Measurements from ENCODE around the gene LARGE1. TPM values are rescaled to one million over a fixed set of nuclear protein-coding genes. Genes with fewer than 3 reads are reported as not detected.

The LARGE1 gene
- total RNA-seq, 1 donor from 2014 or later, result 29.5 TPM

- DNase-seq (ENCODE audit: extremely low spot score in 2 of 2), result no peak
- H3K36me3 ChIP-seq, result peaks cover 0 to 6% of the 10 kb centered on the region in 2 donors
- intact Hi-C loops (cut with DNase I), result loop anchor here (10.0 kb wide), 1 partner anchor 115 kb away; no protein-coding TSS in a partner anchor
- no peak overlapping the region for H3K27ac ChIP-seq
- H3K9me3 ChIP-seq, result no peaks in the 10 kb centered on the region
- no peaks in the 10 kb centered on the region for H3K27me3 ChIP-seq
- TF ChIP-seq POLR2AphosphoS5 (IDR thresholded peaks at IDR 0.05; ENCODE audit: insufficient read depth in 1 of 2, low read depth in 1 of 2) (no peak), CTCF (IDR thresholded peaks at IDR 0.05) (no peak), POLR2A (IDR thresholded peaks at IDR 0.05) (no peak)
- no peaks in the 10 kb centered on the region for H3K4me1 ChIP-seq
- H3K4me3 ChIP-seq, result no peak overlapping the region
Measured at GRCh38 chr22:33650244-33650643, 270.0 kb downstream of the LARGE1 start.

- Histone ChIP-seq H3K36me3 (peaks cover 0 to 6% of the 10 kb centered on the region in 2 donors), H3K4me3 (no peak overlapping the region), H3K27ac (no peak overlapping the region), H3K27me3 (no peaks in the 10 kb centered on the region), H3K4me1 (no peaks in the 10 kb centered on the region), H3K9me3 (no peaks in the 10 kb centered on the region)
- DNase-seq (ENCODE audit: extremely low spot score in 2 of 2), result no peak
- intact Hi-C loops (cut with DNase I), result no loop called here
- TF ChIP-seq CTCF (IDR thresholded peaks at IDR 0.05), result no peak
- TF ChIP-seq POLR2AphosphoS5 (IDR thresholded peaks at IDR 0.05; ENCODE audit: insufficient read depth in 1 of 2, low read depth in 1 of 2), result no peak
- TF ChIP-seq POLR2A (IDR thresholded peaks at IDR 0.05), result no peak
Measured at GRCh38 chr22:33648478-33648877, 271.8 kb downstream of the LARGE1 start.

- Histone ChIP-seq H3K36me3 (no peaks in the 10 kb centered on the region), H3K9me3 (no peaks in the 10 kb centered on the region), H3K4me1 (no peaks in the 10 kb centered on the region), H3K27me3 (no peaks in the 10 kb centered on the region), H3K27ac (no peak overlapping the region), H3K4me3 (no peak overlapping the region)
- intact Hi-C loops (cut with DNase I), result no loop called here
- DNase-seq (ENCODE audit: extremely low spot score in 2 of 2), result no peak
- no peak for TF ChIP-seq POLR2AphosphoS5 (IDR thresholded peaks at IDR 0.05; ENCODE audit: insufficient read depth in 1 of 2, low read depth in 1 of 2)
- no peak for TF ChIP-seq POLR2A (IDR thresholded peaks at IDR 0.05)
- no peak for TF ChIP-seq CTCF (IDR thresholded peaks at IDR 0.05)
Measured at GRCh38 chr22:33640900-33641299, 279.4 kb downstream of the LARGE1 start.

- intact Hi-C loops (cut with DNase I), result no loop called here
- Histone ChIP-seq H3K27ac (no peak overlapping the region), H3K9me3 (no peaks in the 10 kb centered on the region), H3K4me1 (no peaks in the 10 kb centered on the region), H3K4me3 (no peak overlapping the region), H3K27me3 (no peaks in the 10 kb centered on the region), H3K36me3 (no peaks in the 10 kb centered on the region)
- DNase-seq (ENCODE audit: extremely low spot score in 2 of 2), result no peak
- TF ChIP-seq CTCF (IDR thresholded peaks at IDR 0.05) (no peak), POLR2AphosphoS5 (IDR thresholded peaks at IDR 0.05; ENCODE audit: insufficient read depth in 1 of 2, low read depth in 1 of 2) (no peak), POLR2A (IDR thresholded peaks at IDR 0.05) (no peak)
Measured at GRCh38 chr22:33639588-33640254, 280.6 kb downstream of the LARGE1 start.

GRCh38 chr22:33635766-33636165 lies 284.5 kb downstream of the LARGE1 start:
- no peak overlapping the region for H3K4me3 ChIP-seq
- H3K27me3 ChIP-seq, result no peaks in the 10 kb centered on the region
- H3K36me3 ChIP-seq, result no peaks in the 10 kb centered on the region
- intact Hi-C loops (cut with DNase I), result no loop called here
- H3K27ac ChIP-seq, result no peak overlapping the region
- no peak for TF ChIP-seq CTCF (IDR thresholded peaks at IDR 0.05)
- TF ChIP-seq POLR2AphosphoS5 (IDR thresholded peaks at IDR 0.05; ENCODE audit: insufficient read depth in 1 of 2, low read depth in 1 of 2), result no peak
- no peak for TF ChIP-seq POLR2A (IDR thresholded peaks at IDR 0.05)
- no peaks in the 10 kb centered on the region for H3K9me3 ChIP-seq
- no peaks in the 10 kb centered on the region for H3K4me1 ChIP-seq
- no peak for DNase-seq (ENCODE audit: extremely low spot score in 2 of 2)
